ENCODE data around the gene LIN54.

DNA sequence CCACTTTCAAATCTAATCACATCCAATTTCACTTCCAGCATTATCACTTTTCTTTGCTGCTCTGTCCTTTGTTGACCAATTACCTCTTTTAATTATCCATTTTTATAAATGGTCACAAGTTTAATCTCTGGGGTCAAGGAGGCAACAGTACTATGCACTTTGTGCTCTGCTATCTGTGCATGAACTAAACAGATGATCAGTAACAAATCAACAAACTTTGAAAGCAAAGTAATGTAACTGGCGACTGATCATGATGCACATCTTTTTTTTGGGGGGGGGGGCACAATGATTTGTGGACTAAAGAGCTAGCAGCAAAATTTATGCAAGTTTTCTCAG lies 118.2 kb downstream of the LIN54 start:
- no peak for TF ChIP-seq CTCF (IDR thresholded peaks at IDR 0.05)
- no peak for TF ChIP-seq POLR2A (IDR thresholded peaks at IDR 0.05)
- no peak for TF ChIP-seq POLR2AphosphoS5 (IDR thresholded peaks at IDR 0.05)
